Stimulated activated CD4-positive, alpha-beta T cell treated with anti-CD3 and anti-CD28 coated beads, Interleukin-2, amount 100 ng/mL, for 48 hours (primary cell): ENCODE results near the gene ENDOU.
"Not testable (repeated sequence)": the region's sequence is repeated elsewhere in the genome, so short reads cannot be mapped to it uniquely, and the experiment has no call there.

Experiments used
- DNase-seq, 2 donors: peaks; one replicate each; pipeline ENCODE4 v3.0.0-alpha.2; 2020

ENDOU gene

GRCh38 chr12:47672068-47672467, 53.2 kb downstream of the ENDOU start:
- DNase-seq = no peak

GRCh38 chr12:47667935-47668334, 57.4 kb downstream of the ENDOU start:
- DNase-seq = not testable (repeated sequence)
